Heart left ventricle (tissue), 16 donors: ENCODE data around the gene CRIP1. TPM values are rescaled to one million over a fixed set of nuclear protein-coding genes. Genes with fewer than 3 reads are reported as not detected.

Experiments
- ATAC-seq, 4 donors: fragments of 200-7000 bp; cut with Tn5 transposase; one replicate each; pipeline ENCODE4 v1.9.1; 2020 to 2022; ENCODE audit warnings: moderate library complexity in 4 of 4, mild to moderate bottlenecking in 3 of 4, moderate number of reproducible peaks in 1 of 4
- DNase-seq, 5 donors: peaks; one replicate each; pipeline ENCODE4 v3.0.0-alpha.2; 2020
- H3K27ac ChIP-seq, 12 donors: fragments of 200-600 bp; sonication (generic) in 4 of 12; one replicate each; pipeline versions ENCODE4 v1.5.0 to v1.8.0; 2016 to 2022; ENCODE audit warnings: mild to moderate bottlenecking in 2 of 12
- H3K27me3 ChIP-seq, 9 donors: fragments of 200-600 bp; sonication (generic) in 2 of 9; one replicate each; pipeline versions ENCODE4 v1.5.1 to v1.8.0; 2016 to 2022; ENCODE audit warnings: mild to moderate bottlenecking in 3 of 9
- H3K36me3 ChIP-seq, 9 donors: fragments of 200-600 bp; sonication (generic) in 2 of 9; one replicate each; pipeline versions ENCODE4 v1.5.0 to v1.8.0; 2018 to 2022; ENCODE audit warnings: mild to moderate bottlenecking in 2 of 9
- H3K4me1 ChIP-seq, 12 donors: fragments of 200-600 bp; sonication (generic) in 4 of 12; one replicate each; pipeline versions ENCODE4 v1.5.0 to v1.8.0; 2016 to 2022; ENCODE audit warnings: mild to moderate bottlenecking in 3 of 12
- H3K4me3 ChIP-seq, 12 donors: fragments of 200-600 bp; sonication (generic) in 4 of 12; one replicate each; pipeline versions ENCODE4 v1.5.0 to v1.8.0; 2017 to 2022; ENCODE audit warnings: mild to moderate bottlenecking in 9 of 12, moderate library complexity in 4 of 12
- H3K9me3 ChIP-seq, 12 donors: fragments of 200-600 bp; sonication (generic) in 4 of 12; one replicate each; pipeline versions ENCODE4 v1.5.0 to v1.8.0; 2016 to 2022; ENCODE audit warnings: mild to moderate bottlenecking in 1 of 12
- POLR2A ChIP-seq, 2 donors: fragments of 450-650 bp; IDR thresholded peaks; one replicate each; pipeline ENCODE4 v1.6.1; 2017; ENCODE audit warnings: antibody characterized with exemption in 2 of 2, mild to moderate bottlenecking in 2 of 2, moderate library complexity in 2 of 2
- WGBS, 4 donors: extraction: QIAGEN DNeasy Blood & Tissue Kit in 2 of 4; methylation state at CpG; one replicate each; pipeline versions ENCODE4 v1.1.5 to v1.1.7; 2013 to 2018; 5-methylcytosine and 5-hydroxymethylcytosine counted together
- intact Hi-C, 10 donors: fragments of 100-400 bp; cut with DNase I; formaldehyde crosslinking; loops; one replicate each; pipeline versions ENCODE4 v1.11.1 to v1.14.2; 2022
- polyA plus RNA-seq, 2 donors: library from polyadenylated mRNA; stranded (reverse); fragments of 200-250 nt; gene quantifications; one replicate each; pipeline ENCODE4 v1.2.3, GENCODE V29; 2013
- total RNA-seq, 9 donors: library from RNA; depleted of rRNA in 2 of 9; stranded (reverse); fragments of >200 nt in 2 of 9; fragmentation: NEBNext Ultra II Directional in 3 of 9; extraction: Animal tissue kit (Norgen Biotek cat#: 25700) in 3 of 9; gene quantifications; one replicate each; pipeline versions ENCODE4 v1.1.0 to v1.2.4, GENCODE V29; 2016 to 2023
- TF ChIP-seq, protein P1 (sequence below), 12 donors: fragments of 200-600 bp; sonication (generic) in 4 of 12; IDR thresholded peaks; one replicate each; pipeline versions ENCODE4 v1.5.0 to v1.8.0; 2018 to 2022; ENCODE audit warnings: antibody characterized with exemption in 12 of 12, mild to moderate bottlenecking in 5 of 12
- donor health status: ischemic (EF 13 %, LVEDD 7.1; RV severe dilation, severe dysfunction).
- donor health status: healthy with polysubstance abuse.
- donor health status: DM: no; HTN: yes; CAD: no.
- donor health status: DM: no; HTN: no; CAD: no.
- donor health status: ischemic (EF 25% LVEDD 6.9; RV normal size, moderate dysfunction).
- donor health status: ischemic (EF 25% LVEDD 5.7; RV mildly dilated, moderate dysfunction).
- donor health status: healthy.
- donor health status: DM: yes; HTN: yes; CAD: no.
- donor health status: ischemic (EF 35%, LVEDD 5.7; RV mildly dilated, moderate dysfunction).
- donor health status: nonischemic (EF 11% LVEDD 7.7; RV severe dilation, severe dysfunction).
- donor health status: DM: yes; HTN: yes; CAD: no.
- donor health status: PGD.
- donor health status: ischemic (EF 29% LVEDD 5.4; RV normal size, mild dysfunction).
- donor health status: nonischemic (EF 23%, LVEDD 6.1; RV moderate dilation, normal function).

CRIP1 gene
- total and polyA plus RNA-seq, 11 donors: 12.1 to 195 (median 62.3) TPM

DNA sequence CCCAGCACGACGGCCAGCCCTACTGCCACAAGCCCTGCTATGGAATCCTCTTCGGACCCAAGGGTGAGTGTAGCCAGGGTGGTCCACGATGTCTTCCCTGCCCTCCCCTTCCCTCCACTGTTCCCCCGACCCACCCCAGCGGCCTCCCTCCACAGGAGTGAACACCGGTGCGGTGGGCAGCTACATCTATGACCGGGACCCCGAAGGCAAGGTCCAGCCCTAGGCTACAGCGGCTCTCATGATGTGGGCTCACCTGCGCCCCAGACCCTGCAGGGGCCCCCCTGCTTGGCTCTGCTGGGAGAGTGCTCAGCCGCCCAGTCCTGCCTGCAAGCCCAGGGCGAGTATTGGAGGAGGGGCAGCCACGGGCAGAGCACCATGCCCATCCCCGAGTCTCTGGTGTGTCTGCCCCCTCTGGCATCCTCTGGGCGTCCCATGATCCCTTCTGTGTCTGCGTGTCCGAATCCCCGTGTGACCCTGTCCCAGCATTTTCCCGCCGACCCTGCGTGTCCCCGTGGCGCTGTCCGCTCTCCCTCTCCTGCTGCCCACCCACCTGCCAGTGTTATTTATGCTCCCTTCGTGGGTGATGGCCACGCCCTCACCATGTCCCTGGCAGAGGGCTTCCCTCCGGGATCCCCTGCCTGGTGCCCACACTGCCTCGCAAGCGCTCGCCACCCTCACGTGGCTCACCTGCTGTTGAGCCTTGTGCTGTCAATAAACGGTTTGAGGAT, 7.1 kb upstream of the CRIP1 start:
- 47 to 59% (median 52%) methylated on average over 33 to 34 of the region's 34 CpGs for WGBS, 4 donors
- DNase-seq: no peak
- H3K27me3 ChIP-seq: peaks cover 0 to 27% (median 0%) of the 10 kb centered on the region in 9 donors
- peak overlapping the region in 11 of 12 donors; percentile 94 to 100 (median 98) for H3K27ac ChIP-seq
- peaks cover 0 to 22% (median 15%) of the 10 kb centered on the region in 9 donors for H3K36me3 ChIP-seq
- ATAC-seq: no peak
- no peak overlapping the region for H3K4me3 ChIP-seq
- intact Hi-C loops: loop anchor here in 2 of 10 donors (5.0 to 10.0 kb wide), 2 partner anchors 65 to 82 kb away; partner anchors contain the start of genes MTA1 (in 1 of the 2) and TEX22 (in 1 of the 2)
- TF ChIP-seq, protein P1, sequence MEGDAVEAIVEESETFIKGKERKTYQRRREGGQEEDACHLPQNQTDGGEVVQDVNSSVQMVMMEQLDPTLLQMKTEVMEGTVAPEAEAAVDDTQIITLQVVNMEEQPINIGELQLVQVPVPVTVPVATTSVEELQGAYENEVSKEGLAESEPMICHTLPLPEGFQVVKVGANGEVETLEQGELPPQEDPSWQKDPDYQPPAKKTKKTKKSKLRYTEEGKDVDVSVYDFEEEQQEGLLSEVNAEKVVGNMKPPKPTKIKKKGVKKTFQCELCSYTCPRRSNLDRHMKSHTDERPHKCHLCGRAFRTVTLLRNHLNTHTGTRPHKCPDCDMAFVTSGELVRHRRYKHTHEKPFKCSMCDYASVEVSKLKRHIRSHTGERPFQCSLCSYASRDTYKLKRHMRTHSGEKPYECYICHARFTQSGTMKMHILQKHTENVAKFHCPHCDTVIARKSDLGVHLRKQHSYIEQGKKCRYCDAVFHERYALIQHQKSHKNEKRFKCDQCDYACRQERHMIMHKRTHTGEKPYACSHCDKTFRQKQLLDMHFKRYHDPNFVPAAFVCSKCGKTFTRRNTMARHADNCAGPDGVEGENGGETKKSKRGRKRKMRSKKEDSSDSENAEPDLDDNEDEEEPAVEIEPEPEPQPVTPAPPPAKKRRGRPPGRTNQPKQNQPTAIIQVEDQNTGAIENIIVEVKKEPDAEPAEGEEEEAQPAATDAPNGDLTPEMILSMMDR (IDR thresholded peaks at IDR 0.05): no peak
- TF ChIP-seq POLR2A (IDR thresholded peaks at IDR 0.05): no peak
- H3K9me3 ChIP-seq: no peaks in the 10 kb centered on the region
- H3K4me1 ChIP-seq: peaks cover 25 to 86% (median 74%) of the 10 kb centered on the region in 12 donors

GRCh38 chr14:105480199-105480746, 6.4 kb upstream of the CRIP1 start:
- Histone ChIP-seq H3K27ac (peak overlapping the region; percentile 94 to 100 (median 97)), H3K4me3 (peak overlapping the region in 3 of 12 donors; percentile 38 to 54 (median 54)), H3K27me3 (peaks cover 0 to 21% (median 0%) of the 10 kb centered on the region in 9 donors), H3K36me3 (peaks cover 0 to 22% (median 15%) of the 10 kb centered on the region in 9 donors), H3K4me1 (peaks cover 25 to 92% (median 81%) of the 10 kb centered on the region in 12 donors), H3K9me3 (no peaks in the 10 kb centered on the region)
- DNase-seq: no peak
- intact Hi-C loops: loop anchor here in 1 of 10 donors (10.0 kb wide), 1 partner anchor 65 kb away; the partner anchor contains the start of gene MTA1
- TF ChIP-seq, protein P1 (IDR thresholded peaks at IDR 0.05): no peak
- TF ChIP-seq POLR2A (IDR thresholded peaks at IDR 0.05): no peak
- no peak for ATAC-seq
- WGBS, 4 donors: 60 to 63% (median 61%) methylated on average over 14 to 15 of the region's 15 CpGs

DNA sequence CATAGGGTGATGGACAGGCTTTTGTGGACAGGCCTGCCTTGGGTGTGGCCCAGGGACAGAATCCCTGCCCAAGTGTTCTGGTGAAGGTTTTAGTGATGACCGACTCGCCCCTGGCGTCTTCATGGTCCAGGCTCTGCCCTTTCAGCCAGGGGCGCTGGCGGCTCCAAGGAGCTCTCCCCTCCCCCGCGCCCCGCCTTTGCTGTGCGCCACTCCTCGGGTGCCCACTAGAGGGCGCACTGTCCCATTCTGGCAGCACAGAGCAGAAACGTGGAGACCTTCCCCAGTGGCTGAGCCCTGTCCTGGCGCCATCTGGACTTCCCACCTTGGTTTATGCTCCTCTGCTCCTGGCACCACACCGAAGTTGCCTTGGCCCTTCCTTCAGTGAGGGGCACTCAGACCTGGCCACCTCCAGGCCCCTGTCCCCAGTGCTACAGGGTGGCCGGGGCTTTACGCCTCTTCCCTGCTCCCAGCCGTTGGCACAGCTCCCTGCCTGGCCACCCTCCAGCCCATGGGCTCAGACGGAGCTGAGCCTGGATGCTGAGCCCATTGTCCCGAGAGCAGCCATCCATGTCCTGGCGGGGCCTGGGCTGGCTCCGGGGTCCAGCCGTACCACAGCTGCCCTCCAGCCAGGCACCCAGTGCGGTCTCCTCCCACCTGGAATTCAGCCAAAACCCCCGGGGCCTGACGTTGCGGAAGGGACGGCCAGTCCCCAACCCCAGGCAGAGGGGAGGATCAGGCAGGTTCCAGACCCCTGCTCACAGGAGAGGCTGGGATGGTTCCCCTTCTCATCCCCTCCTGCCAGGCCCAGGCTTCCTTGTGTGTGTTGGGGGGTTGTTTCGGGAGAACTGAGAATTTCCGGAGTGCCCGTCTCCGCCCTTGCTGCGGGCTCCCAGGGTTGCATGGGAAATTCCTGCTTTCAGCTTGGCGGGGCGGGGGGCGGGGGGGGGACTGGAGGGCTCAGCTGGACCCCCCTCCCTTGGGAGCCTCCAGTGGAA, 5.6 kb upstream of the CRIP1 start:
- Histone ChIP-seq H3K4me3 (peak overlapping the region; percentile 0 to 56 (median 42)), H3K36me3 (peaks cover 0 to 22% (median 15%) of the 10 kb centered on the region in 9 donors), H3K9me3 (no peaks in the 10 kb centered on the region), H3K4me1 (peaks cover 25 to 97% (median 86%) of the 10 kb centered on the region in 12 donors), H3K27ac (peak overlapping the region; percentile 94 to 100 (median 97)), H3K27me3 (peaks cover 0 to 12% (median 0%) of the 10 kb centered on the region in 9 donors)
- 0 to 1% (median 1%) methylated on average over 12 to 35 of the region's 35 CpGs for WGBS, 4 donors
- DNase-seq: peak; percentile 91 to 95 (median 92)
- intact Hi-C loops: loop anchor here in 1 of 10 donors (10.0 kb wide), 1 partner anchor 66 kb away; the partner anchor contains the start of gene MTA1
- peak; percentile 59 to 76 (median 68) for ATAC-seq
- TF ChIP-seq, protein P1 (IDR thresholded peaks at IDR 0.05): peak; percentile 98 to 100 (median 99)
- TF ChIP-seq POLR2A (IDR thresholded peaks at IDR 0.05): no peak
